NCI-H526 (cell line): Measurements from ENCODE around the gene MRPL14.

Experiments used
- DNase-seq, 2 experiments: peaks; one replicate each; lab custom pipeline; 2025; lab: John Stamatoyannopoulos, UW

The MRPL14 gene

DNA sequence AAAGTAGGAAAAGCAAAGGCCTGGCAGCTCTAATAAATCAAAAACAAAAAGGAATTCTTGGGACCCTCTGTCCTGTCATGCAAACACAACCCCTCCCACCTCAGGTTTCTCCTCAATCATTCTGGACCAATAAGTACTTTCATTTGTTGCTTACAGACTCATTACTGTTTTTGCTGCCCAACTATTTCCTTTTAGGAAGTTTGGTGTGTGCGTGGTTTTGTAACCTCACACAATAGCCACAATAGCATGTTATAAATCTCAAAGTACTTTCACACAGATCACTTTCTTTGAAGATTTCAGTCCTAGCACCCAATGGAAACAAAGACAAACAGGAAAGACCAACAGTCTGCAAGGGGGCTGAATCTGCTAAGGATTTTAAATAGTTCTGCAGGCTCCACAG lies 4.5 kb downstream of the MRPL14 start:
- DNase-seq, result no peak

GRCh38 chr6:44120692-44121443 lies 6.4 kb downstream of the MRPL14 start:
- DNase-seq, result no peak

DNA sequence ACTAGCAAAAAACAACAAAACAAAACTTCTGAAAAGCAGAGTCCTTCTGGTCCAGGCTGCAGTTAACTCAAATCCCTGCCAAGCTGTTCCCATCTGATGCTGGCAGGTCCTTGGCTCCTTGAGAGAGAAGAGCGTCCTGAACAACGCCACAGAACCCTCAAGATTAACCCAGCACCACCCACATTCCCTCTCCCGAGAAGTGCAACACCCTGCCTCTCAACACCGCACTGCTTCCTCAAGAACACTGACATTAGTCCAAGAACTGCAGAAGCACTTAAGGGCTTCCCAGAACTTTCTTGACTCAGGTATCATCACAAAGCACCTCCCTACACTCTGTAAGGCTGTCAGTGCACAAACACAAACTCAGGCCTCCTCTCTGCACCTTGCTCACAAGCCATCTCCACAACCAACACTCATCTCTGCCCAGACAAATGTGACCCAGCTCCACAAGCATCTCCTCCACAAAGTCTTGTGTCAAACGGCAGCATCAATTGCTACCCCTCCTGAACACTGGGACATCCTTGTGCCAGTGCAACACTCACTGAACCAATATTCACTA lies 7.5 kb downstream of the MRPL14 start:
- DNase-seq, result no peak

DNA sequence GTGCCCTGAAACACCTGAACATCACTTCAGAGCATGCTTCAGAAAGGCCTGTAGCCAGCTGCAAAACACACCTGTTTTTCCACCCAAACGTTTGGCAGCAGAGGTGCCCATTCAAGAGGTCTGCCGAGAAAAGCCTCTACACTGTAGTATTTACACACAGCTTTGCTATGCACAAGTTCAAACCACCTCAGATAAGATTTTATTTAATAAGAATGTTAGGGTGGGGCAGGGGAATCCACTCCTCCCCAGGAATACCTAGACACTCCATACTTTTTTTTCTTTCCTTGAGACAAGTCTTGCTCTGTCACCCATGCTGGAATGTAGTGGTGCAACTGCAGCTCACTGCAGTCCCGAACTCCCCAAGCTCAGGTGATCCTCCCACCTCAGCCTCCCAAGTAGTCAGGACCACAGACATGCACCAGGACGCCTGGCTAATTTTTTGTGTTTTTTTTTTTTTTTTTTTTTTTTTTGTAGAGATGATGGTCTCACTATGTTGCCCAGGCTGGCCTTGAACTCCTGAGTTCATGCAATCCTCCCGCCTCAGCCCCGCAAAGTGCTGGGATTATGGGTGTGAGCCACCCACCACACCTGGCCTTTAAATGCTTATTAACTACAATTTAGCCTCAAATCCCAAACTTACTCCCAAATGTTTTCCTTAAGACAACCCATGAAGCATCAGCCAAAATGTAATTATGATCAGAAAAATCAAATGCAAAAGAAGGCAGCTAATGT lies 9.7 kb downstream of the MRPL14 start:
- no peak for DNase-seq

DNA sequence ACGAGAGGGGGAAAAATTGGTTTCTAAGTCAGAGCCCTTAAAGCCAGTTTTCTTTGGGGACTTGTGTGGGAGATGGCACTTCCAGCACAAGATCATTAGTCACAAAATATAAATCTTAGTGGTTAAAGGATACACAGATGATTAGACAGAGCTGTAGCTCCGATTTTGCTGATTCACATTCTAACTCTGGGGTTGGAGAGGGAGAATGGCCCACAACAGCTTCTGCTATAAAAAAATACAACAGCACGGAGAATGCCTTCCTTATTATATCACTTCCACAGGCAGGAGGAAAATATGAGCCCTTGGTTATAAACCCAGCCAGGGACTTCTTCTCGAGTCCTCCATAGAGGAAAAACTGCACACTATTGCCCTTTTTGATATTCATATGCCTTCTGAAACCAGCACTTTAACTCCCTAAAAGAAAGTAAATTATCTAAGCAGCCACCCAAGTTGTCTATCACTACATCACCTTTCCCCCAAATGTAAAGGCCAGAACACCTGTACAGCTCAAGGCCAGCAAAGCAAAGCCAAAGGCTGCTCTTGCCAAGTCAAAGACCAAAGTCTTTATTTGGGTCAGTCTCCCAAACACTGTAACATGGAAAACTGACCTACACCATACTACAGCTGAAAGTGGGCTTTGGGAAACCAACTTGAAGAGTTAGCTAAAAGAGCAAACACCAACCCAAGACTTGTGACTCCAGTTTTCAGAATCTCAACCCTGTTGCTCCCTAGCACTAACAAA lies 10.4 kb downstream of the MRPL14 start:
- no peak for DNase-seq

- no peak for DNase-seq
These were observed 11.4 kb downstream of the MRPL14 start for GRCh38 chr6:44115866-44116265.

DNA sequence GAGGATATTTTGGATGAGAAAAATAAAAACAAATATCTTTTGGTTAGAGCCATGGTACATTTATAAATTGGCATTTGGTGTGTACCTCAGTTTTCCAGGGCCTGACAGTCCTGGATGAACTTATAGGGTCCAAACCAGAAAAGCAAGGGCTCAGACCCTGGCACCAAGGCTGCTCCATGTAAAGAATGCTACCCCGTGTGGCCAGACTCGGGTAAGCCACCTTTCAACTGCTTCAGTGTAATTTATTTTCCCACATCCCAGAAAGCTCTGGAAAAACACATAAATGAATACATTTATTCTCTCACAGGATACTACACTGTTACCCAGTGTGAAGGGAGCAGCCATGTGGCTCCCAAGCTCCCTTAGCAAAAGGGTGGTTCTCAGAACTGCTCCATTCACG lies 13.8 kb downstream of the MRPL14 start:
- DNase-seq, result peak in 1 of 2 experiments; percentile 13

GRCh38 chr6:44111434-44112417 lies 15.5 kb downstream of the MRPL14 start:
- DNase-seq, result no peak

- no peak for DNase-seq
These were observed 16.3 kb downstream of the MRPL14 start for GRCh38 chr6:44110966-44111365.

- DNase-seq, result no peak
These were observed 17.1 kb downstream of the MRPL14 start for GRCh38 chr6:44110005-44110676.

GRCh38 chr6:44109212-44109611 lies 18.0 kb downstream of the MRPL14 start:
- DNase-seq, result no peak

DNA sequence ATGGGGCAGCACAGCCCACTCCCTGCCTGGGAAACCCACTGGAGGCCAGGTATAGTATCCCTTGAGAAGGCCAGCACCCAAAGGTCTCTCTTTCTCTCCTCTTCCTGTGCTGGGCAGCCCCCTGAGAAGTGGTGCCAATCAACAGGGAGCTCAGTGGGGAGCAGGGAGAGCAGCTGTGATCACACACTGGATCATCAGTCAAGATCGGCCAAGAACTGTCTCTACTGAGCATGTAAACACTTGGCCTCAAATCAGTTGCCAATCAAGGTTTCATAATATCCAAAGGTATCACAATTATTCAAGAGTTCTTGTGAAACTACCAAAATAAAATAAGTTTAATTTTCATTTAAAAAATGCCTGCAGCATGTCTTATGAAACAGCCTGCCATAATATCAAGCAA lies 18.8 kb downstream of the MRPL14 start:
- no peak for DNase-seq

- DNase-seq, result no peak
These were observed 20.2 kb downstream of the MRPL14 start for GRCh38 chr6:44107017-44107416.

DNA sequence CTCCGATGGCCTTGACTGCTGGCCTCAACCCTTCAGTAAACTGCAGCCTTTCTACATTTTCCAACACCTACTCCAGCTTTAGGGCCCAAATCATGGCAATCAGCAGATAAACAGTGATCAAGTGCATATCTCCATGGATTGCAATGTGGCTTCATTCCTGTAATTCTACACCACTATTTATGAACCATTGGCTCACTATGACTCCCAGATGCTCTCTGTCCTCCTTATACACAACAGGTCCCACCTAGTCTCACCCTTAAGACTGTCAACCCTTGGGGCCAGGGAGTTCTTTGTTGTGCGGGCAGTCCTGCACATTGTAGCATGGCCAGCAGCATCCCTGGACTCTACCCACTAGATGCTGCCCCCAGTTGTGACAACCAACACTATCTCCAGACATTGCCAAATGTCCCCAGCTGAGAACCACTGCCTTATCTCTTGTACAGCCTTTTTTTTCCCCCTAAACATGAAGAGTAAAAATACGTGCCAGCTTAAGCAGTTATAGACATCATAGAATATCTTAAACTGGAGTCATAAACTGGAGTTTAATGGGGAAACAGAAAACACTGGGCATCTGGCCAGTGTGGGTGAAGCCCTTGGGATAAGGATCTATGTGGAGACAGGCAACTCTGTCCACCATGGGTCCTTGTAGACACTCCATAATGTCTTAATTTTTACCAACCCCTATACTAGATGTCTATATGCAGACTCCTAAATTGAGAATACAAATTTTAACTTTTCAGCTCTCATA lies 21.1 kb downstream of the MRPL14 start:
- no peak for DNase-seq

- no peak for DNase-seq
These were observed 22.1 kb downstream of the MRPL14 start for GRCh38 chr6:44105146-44105545.

- no peak for DNase-seq
These were observed 22.7 kb downstream of the MRPL14 start for GRCh38 chr6:44104481-44105021.

- no peak for DNase-seq
These were observed 24.7 kb downstream of the MRPL14 start for GRCh38 chr6:44102527-44102926.

DNA sequence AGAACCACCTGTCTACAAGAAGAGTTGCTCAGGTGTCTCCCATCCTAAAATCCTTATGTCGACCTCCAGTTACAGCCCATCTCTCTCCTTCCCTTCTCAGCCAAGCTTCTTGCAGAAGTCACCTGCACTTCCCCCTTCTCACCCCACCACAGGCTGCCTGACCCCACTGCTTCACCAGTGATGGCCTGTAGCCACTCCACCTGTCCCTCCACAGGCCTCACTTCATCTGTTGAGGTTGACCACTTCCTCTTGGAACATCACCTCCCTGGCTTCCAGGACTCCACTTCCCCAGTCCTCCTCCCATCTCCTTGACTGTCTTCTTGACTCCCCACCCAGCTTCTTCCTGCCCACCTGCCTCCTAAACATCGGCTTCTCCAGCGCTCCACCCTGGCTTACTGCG lies 25.4 kb downstream of the MRPL14 start:
- no peak for DNase-seq

- DNase-seq, result peak in 1 of 2 experiments; percentile 42
These were observed 27.1 kb downstream of the MRPL14 start for GRCh38 chr6:44100088-44100550.

GRCh38 chr6:44099192-44099591 lies 28.1 kb downstream of the MRPL14 start:
- no peak for DNase-seq
